GM12878 (cell line): ENCODE data around the gene FAM89A. TPM values are rescaled to one million over a fixed set of nuclear protein-coding genes. Genes with fewer than 3 reads are reported as not detected.

ENCODE experiments used
- ATAC-seq: fragments of 200-7000 bp; cut with Tn5 transposase; 3 replicates; pipeline ENCODE4 v1.9.1; 2020; ENCODE audit warnings: mild to moderate bottlenecking, moderate library complexity
- BruUV-seq: library from RNA; stranded (reverse); fragments of 400-500 nt; replicated peaks from 2 replicates; lab custom pipeline; 2021; lab: Mats Ljungman, UMichigan
- CTCF ChIA-PET: fragments of 300-600 bp; sonication (Branson Sonifier 250); formaldehyde crosslinking; extraction: SDS; loops from one replicate; lab custom pipeline; 2021; ENCODE audit warnings: inconsistent platforms; lab: Yijun Ruan, JAX
- POLR2A ChIA-PET: fragments of 350-600 bp; formaldehyde crosslinking; extraction: SDS; loops from one replicate; lab custom pipeline; 2021; ENCODE audit warnings: inconsistent platforms; lab: Charles Lee
- RAD21 ChIA-PET: fragments of 300-600 bp; sonication (Branson Sonifier 250); formaldehyde crosslinking; loops from one replicate; lab custom pipeline; 2023; ENCODE audit warnings: antibody characterized with exemption; ENCODE audit not compliant: unreplicated experiment; lab: Charles Lee
- SMC1A ChIA-PET: fragments of 300-600 bp; sonication (Branson Sonifier 250); formaldehyde crosslinking; loops from one replicate; lab custom pipeline; 2023; ENCODE audit not compliant: unreplicated experiment, uncharacterized antibody; lab: Charles Lee
- DNase-seq: peaks from one replicate; pipeline ENCODE4 v3.0.0-alpha.2; 2011; ENCODE audit warnings: low read depth, low spot score
- FAIRE-seq: peaks from 3 replicates; lab custom pipeline; 2011; peaks lifted over from hg19 to GRCh38; lab: Jason Lieb, UNC
- H2AFZ ChIP-seq: 2 replicates; pipeline ENCODE4 v1.6.0; 2011; ENCODE audit warnings: low read depth, low read length, control low read depth; ENCODE audit not compliant: control insufficient read depth
- H3K27ac ChIP-seq: 2 replicates; pipeline ENCODE4 v1.5.1; 2011; ENCODE audit warnings: control low read depth; ENCODE audit not compliant: control insufficient read depth, insufficient read depth
- H3K27me3 ChIP-seq, 2 experiments: replicated peaks in 1 of 2; 2 replicates each; pipeline versions ENCODE4 v1.6.0 to v1.6.1; 2011; ENCODE audit warnings: low read length in 1 of 2; ENCODE audit not compliant: control insufficient read depth in 2 of 2, insufficient read depth in 2 of 2
- H3K36me3 ChIP-seq, 2 experiments: 2 replicates each; pipeline ENCODE4 v1.5.1; 2011; ENCODE audit warnings: low read length in 1 of 2; ENCODE audit not compliant: control insufficient read depth in 2 of 2, insufficient read depth in 2 of 2
- H3K4me1 ChIP-seq: 2 replicates; pipeline ENCODE4 v1.6.1; 2011; ENCODE audit warnings: mild to moderate bottlenecking, low read length, moderate library complexity, mixed read lengths; ENCODE audit not compliant: control insufficient read depth, insufficient read depth
- H3K4me2 ChIP-seq: 2 replicates; pipeline ENCODE4 v1.6.0; 2011; ENCODE audit warnings: control low read depth; ENCODE audit not compliant: control insufficient read depth, insufficient read depth
- H3K4me3 ChIP-seq: fragments of 200-600 bp; sonication (generic); 2 replicates; pipeline ENCODE4 v1.5.1; 2016
- H3K79me2 ChIP-seq: 2 replicates; pipeline ENCODE4 v1.6.0; 2011; ENCODE audit warnings: low read length; ENCODE audit not compliant: control insufficient read depth, insufficient read depth
- H3K9ac ChIP-seq: 2 replicates; pipeline ENCODE4 v1.8.0; 2011; ENCODE audit warnings: low read length, control low read depth, mixed read lengths; ENCODE audit not compliant: control insufficient read depth, insufficient read depth
- H3K9me3 ChIP-seq: replicated peaks from 3 replicates; pipeline ENCODE4 v1.5.1; 2011; ENCODE audit warnings: mild to moderate bottlenecking, low read length; ENCODE audit not compliant: control insufficient read depth, insufficient read depth
- H4K20me1 ChIP-seq: 2 replicates; pipeline ENCODE4 v1.6.0; 2011; ENCODE audit not compliant: control insufficient read depth, insufficient read depth
- ASH2L ChIP-seq: fragments of 300-600, 200-600 bp; sonication (generic); IDR thresholded peaks from 2 replicates; pipeline ENCODE4 v1.6.1; 2017; ENCODE audit warnings: low read depth, mild to moderate bottlenecking, borderline replicate concordance
- IKZF2 ChIP-seq, 2 experiments: fragments of 450-650 bp; IDR thresholded peaks; 2 replicates each; pipeline ENCODE4 v1.6.1; 2017; ENCODE audit warnings: mild to moderate bottlenecking in 2 of 2, moderate library complexity in 2 of 2
- MYC ChIP-seq: IDR thresholded peaks from 2 replicates; pipeline ENCODE4 v1.6.1; 2011; ENCODE audit warnings: mild to moderate bottlenecking, low read length, moderate library complexity, inconsistent platforms; ENCODE audit not compliant: insufficient read depth, insufficient replicate concordance, insufficient read length, severe bottlenecking
- NFYA ChIP-seq: IDR thresholded peaks from 2 replicates; pipeline ENCODE4 v1.6.1; 2011; ENCODE audit warnings: low read depth, mild to moderate bottlenecking, low read length, improper control_type of control experiment, borderline replicate concordance
- ZBED1 ChIP-seq: IDR thresholded peaks from 2 replicates; pipeline ENCODE4 v1.6.1; 2016; ENCODE audit warnings: borderline replicate concordance
- ZZZ3 ChIP-seq: IDR thresholded peaks from 2 replicates; pipeline ENCODE4 v1.6.1; 2011; ENCODE audit warnings: low read depth; ENCODE audit not compliant: control insufficient read depth, insufficient read length
- WGBS: methylation state at CpG from one replicate; pipeline ENCODE4 v1.1.6; 2016; ENCODE audit warnings: low lambda C conversion rate; ENCODE audit not compliant: insufficient replicate concordance, insufficient coverage; ENCODE audit errors: missing lambda C conversion rate; 5-methylcytosine and 5-hydroxymethylcytosine counted together
- in situ Hi-C: fragments of 300-500 bp; cut with MboI; formaldehyde crosslinking; loops from 9 replicates; pipeline ENCODE4 v1.14.3; 2018; ENCODE audit warnings: mixed read lengths
- intact Hi-C: fragments of 100-400 bp; cut with micrococcal nuclease; formaldehyde crosslinking; loops from one replicate; pipeline ENCODE4 v1.14.2; 2022; ENCODE audit not compliant: unreplicated experiment
- polyA plus RNA-seq, 11 experiments: library from polyadenylated mRNA; depleted of rRNA in 4 of 11; unstranded in 6 of 11; stranded (reverse) in 5 of 11; fragments of >200 nt; fragmentation: Nextera tagmentation in 4 of 11; fragmentation: Illumina TruSeq in 1 of 11; extraction: Ambion mirVana in 4 of 11; extraction: Trizol in 1 of 11; gene quantifications; 1 replicate in 1 of 11; 2 replicates in 10 of 11; pipeline versions ENCODE4 v1.2.1 to v1.2.3, GENCODE V29; 2011 to 2016; ENCODE audit warnings: inconsistent platforms in 2 of 11, missing spikeins in 2 of 11, low read depth in 1 of 11
- total RNA-seq, 4 experiments: library from RNA; depleted of rRNA in 3 of 4; stranded (reverse); fragments of >200 nt in 3 of 4; fragmentation: Illumina TruSeq in 1 of 4; extraction: Trizol in 1 of 4; gene quantifications; 2 replicates each; pipeline versions ENCODE4 v1.2.1 to v1.2.3, GENCODE V29; 2013 to 2021
- TF ChIP-seq, protein P1 (sequence below): fragments of 450-650 bp; formaldehyde crosslinking; IDR thresholded peaks from 2 replicates; pipeline ENCODE4 v1.4.0; 2020; ENCODE audit warnings: mild to moderate bottlenecking, moderate library complexity
- TF ChIP-seq, protein P2 (sequence below): IDR thresholded peaks from 2 replicates; pipeline ENCODE4 v1.6.1; 2012; ENCODE audit warnings: low read depth, low read length, improper control_type of control experiment

FAM89A gene
- total and polyA plus RNA-seq, 10 of the 15 experiments (the other 5 are each of a cell fraction or from before 2014, with no cell fraction given): 0.06 to 0.72 (median 0.14) TPM; not detected in 4

- SMC1A ChIA-PET: no interaction called here
- DNase-seq (no peak), FAIRE-seq (no peak), ATAC-seq (no peak)
- H3K27ac ChIP-seq: no peak overlapping the region
- POLR2A ChIA-PET: interaction anchor here (0.7 kb wide), 1 partner anchor 271 kb away, joined by 3 read pairs; no protein-coding TSS in a partner anchor
- in situ Hi-C loops: no loop called here
- no peaks in the 10 kb centered on the region for H3K79me2 ChIP-seq
- CTCF ChIA-PET: interaction anchor here (3.4 kb wide), 1 partner anchor 19 kb away, joined by 10 read pairs; no protein-coding TSS in a partner anchor
- no peaks in the 10 kb centered on the region for H3K4me1 ChIP-seq
- BruUV-seq: no TSS peak
- RAD21 ChIA-PET: no interaction called here
- no peak overlapping the region for H3K9ac ChIP-seq
- no peak overlapping the region for H3K4me3 ChIP-seq
- peaks cover 0 to 2% of the 10 kb centered on the region in 2 experiments; a peak in 1 of 4 replicates for H3K27me3 ChIP-seq
- TF ChIP-seq MYC (no peak), ZBED1 (no peak), ASH2L (no peak), NFYA (no peak), IKZF2 (IDR thresholded peaks at IDR 0.05) (no peak), ZZZ3 (no peak)
- TF ChIP-seq, protein P1, sequence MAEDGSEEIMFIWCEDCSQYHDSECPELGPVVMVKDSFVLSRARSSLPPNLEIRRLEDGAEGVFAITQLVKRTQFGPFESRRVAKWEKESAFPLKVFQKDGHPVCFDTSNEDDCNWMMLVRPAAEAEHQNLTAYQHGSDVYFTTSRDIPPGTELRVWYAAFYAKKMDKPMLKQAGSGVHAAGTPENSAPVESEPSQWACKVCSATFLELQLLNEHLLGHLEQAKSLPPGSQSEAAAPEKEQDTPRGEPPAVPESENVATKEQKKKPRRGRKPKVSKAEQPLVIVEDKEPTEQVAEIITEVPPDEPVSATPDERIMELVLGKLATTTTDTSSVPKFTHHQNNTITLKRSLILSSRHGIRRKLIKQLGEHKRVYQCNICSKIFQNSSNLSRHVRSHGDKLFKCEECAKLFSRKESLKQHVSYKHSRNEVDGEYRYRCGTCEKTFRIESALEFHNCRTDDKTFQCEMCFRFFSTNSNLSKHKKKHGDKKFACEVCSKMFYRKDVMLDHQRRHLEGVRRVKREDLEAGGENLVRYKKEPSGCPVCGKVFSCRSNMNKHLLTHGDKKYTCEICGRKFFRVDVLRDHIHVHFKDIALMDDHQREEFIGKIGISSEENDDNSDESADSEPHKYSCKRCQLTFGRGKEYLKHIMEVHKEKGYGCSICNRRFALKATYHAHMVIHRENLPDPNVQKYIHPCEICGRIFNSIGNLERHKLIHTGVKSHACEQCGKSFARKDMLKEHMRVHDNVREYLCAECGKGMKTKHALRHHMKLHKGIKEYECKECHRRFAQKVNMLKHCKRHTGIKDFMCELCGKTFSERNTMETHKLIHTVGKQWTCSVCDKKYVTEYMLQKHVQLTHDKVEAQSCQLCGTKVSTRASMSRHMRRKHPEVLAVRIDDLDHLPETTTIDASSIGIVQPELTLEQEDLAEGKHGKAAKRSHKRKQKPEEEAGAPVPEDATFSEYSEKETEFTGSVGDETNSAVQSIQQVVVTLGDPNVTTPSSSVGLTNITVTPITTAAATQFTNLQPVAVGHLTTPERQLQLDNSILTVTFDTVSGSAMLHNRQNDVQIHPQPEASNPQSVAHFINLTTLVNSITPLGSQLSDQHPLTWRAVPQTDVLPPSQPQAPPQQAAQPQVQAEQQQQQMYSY: no peak
- TF ChIP-seq, protein P2, sequence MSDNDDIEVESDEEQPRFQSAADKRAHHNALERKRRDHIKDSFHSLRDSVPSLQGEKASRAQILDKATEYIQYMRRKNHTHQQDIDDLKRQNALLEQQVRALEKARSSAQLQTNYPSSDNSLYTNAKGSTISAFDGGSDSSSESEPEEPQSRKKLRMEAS: no peak
- H3K36me3 ChIP-seq: no peaks in the 10 kb centered on the region
- WGBS: 16% methylated on average over 6 of the region's 6 CpGs
- H3K4me2 ChIP-seq: no peak overlapping the region
- H3K9me3 ChIP-seq: no peaks in the 10 kb centered on the region
- no peak overlapping the region for H2AFZ ChIP-seq
- no peaks in the 10 kb centered on the region for H4K20me1 ChIP-seq
- intact Hi-C loops: no loop called here
Observed at GRCh38 chr1:231072041-231072440, 32.0 kb upstream of the FAM89A start.
